ENCODE measurements around the gene SDHD.

Gene SDHD

DNA sequence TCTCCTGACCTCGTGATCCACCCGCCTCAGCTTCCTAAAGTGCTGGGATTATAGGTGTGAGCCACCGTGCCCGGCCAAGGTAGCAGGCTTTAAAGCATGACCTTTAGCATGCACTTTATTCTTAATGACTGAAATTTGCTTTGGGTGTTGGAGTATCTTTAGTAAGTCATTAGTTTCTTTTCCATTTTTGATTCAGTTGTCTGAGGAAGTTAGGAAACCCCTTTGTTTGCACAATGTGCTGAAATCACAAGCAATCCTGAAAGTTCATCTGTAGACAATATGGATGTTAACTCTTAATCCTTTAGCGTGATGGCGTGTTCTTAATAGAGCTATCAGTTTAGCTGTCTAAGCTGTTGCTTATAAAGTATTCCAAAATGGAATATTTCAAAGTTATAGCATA, 16.8 kb downstream of the SDHD start:
- DNase-seq (ENCODE audit: low read depth, low spot score): no peak

DNA sequence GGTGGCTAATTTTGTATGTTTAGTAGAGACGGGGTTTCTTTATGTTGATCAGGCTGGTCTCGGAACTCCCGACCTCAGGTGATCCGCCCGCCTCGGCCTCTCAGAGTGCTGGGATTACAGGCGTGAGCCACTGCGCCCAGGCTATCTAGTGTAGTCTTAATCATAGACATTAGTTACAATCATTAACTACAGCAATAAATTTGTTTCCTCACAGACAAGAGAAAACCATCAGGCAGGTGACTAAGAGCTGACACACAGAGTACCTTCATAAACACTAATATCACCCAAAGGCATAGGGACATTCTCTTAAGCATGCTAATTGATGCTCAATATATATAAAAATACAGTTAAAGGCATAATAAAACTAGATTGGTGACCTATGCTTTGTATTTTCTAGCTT, 19.4 kb downstream of the SDHD start:
- DNase-seq (ENCODE audit: low read depth, low spot score): no peak

DNA sequence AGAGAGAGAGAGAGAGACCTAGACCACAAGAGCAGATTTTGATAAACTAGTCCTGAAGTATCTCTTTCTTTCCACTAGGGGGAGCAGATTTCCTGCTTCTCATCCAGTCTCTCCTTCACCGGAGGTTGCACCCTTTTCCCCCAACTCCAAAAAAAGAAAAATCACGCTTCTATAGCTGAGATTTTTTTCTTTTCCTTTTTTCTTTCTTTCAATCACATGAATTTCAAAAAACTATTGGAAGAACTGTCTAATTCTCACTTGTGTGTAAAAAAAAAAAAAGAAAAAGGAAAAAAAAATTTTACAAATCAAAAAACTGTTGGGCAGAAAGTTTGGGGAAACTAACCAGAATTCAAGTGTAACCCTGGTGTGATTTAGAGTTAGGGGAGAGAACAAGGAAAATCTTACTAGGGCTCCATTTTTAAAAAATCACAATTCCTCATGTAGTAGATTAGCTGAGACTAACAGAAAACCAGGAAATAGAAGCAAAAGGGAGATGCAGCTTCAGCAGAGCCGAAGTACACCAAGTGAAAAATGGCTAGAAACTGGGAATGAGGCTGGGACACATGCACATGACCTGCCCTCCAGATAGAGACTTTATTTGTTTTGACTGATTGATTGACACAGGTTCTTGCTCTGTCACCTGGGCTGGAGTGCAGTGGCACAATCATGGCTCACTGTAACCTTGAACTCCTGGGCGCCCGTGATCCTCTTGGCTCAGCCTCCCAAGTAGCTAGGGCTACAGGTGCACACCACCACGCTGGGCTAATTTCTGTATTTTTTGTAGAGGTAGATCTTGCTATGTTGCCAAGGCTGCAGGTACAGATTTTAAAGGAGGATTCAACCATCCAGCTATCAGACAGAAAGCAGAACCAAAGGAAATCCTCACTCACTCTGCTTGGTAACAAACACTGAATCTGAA, 27.1 kb downstream of the SDHD start:
- DNase-seq (ENCODE audit: low read depth, low spot score): no peak

DNA sequence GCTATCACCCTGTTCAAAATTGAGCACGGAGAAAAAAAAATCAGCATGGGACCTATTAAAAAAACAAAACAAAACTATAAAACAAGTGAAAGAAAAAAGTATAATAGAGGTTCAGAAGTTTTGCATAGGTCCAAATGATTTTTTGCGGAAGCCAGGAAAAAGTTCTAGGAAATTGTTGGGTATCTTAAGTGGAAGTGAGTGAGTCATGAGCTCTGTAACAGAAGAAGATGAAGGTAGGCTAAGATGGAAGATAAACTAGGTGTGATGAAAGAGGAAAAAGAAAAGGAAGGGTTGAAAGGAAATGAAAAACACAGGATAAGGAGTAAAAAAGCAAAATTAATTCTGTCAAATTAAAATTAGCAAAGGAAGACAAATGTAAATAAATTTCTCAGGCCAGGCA, 27.8 kb downstream of the SDHD start:
- no peak for DNase-seq (ENCODE audit: low read depth, low spot score)

DNA sequence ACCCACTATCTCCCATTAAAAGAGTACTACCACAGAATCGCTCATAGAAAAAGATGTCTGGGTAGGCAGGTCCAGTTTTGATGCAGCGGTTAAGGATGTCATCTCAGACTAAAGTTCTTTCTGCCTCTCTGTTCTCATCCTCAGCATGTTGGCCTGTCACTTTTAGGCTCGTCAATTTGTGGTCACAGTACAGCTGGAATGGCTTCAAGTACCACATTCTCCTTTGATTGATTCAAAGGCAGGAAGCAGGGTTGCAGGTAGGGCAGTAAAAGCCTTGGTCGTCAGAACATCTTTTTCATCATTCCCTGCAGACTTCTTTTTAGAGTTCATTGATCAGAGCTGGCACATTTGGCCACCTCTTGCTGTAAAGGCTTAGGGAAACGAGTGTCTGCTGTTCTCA, 28.7 kb downstream of the SDHD start:
- DNase-seq (ENCODE audit: low read depth, low spot score): no peak

DNA sequence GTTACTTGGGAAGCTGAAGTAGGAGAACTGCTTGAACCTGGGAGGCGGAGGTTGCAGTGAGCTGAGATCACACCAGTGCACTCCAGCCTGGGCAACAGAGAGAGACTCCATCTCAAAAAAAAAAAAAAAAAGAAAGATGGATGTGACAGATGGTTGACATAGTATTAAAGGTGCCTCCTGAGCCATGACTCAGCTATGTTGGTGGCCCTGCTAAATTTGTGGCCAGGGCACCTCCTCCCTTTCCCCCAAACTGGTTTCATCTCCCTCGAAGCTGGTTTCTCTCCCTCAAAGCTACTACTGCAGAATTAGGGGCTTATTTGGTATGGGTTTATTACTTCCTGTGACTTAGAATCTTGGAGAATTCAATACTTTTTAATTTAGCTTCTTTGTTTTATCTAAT, 31.5 kb downstream of the SDHD start:
- DNase-seq (ENCODE audit: low read depth, low spot score): no peak

DNA sequence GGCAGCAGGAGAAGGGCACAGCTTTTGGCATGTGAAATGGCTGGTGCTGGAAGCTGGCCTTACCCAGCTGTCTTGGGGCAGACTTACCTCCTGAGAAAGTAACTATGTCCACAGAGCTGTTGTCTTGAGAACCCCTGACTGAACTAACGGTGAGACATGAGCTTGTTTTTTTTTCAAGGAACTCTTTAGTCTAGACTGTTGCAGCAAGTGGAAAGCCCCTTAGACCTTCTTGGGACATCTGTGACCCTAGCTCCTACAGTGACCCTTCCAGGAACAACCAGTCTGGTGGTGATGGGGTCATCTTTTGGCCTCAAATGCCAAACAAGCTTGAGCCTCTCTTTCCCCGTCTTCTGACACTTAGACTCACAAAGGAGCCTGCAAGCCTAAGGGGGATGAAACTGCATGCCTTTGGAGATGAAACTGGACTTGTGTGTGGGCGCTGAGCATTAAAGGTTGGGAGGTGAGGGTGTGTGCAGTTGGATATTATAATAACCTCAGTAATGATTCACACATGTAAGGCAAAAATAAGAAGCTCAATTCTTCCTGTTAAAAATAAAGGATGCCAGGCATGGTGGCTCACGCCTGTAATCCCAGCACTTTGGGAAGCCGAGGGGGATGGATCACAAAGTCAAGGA, 35.4 kb downstream of the SDHD start:
- DNase-seq (ENCODE audit: low read depth, low spot score): no peak

DNA sequence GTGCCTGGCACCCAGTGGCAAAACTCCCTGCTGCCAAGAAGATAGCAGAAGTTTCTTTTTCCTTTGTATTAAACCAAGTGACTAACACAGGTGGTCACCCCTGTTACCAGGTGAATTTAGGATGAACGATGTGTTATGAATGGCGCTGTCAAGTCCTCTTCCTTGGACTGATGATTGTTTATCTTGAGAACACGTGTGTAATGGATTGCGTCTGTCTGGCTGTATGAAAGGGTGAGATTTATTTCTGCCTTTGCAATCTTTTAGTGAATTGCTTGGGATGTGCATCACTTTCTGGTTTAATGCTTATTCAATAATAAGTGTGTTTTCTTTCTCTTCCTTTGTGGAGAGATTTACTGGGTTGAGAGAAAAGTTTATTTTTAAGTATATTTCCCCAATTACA, 36.5 kb downstream of the SDHD start:
- DNase-seq (ENCODE audit: low read depth, low spot score): no peak

DNA sequence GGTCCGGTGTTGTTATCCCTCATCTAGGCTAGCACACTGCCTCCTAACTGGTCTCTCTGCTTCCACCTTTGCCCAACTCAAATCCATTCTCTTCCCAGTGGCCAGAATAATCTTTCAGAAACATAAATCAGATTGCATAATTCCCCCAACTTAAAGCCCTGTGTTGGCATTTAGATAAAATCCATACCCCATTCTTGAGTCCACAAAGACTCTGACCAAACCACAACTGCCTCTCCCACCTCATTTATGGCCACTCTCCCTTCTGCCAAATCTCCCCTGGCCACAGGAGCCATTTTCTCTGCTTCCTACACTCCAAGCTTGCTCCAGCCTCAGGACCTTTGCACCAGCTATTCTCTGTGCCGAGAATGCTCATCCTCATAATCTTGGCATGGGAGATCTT, 40.4 kb downstream of the SDHD start:
- DNase-seq (ENCODE audit: low read depth, low spot score): no peak

DNA sequence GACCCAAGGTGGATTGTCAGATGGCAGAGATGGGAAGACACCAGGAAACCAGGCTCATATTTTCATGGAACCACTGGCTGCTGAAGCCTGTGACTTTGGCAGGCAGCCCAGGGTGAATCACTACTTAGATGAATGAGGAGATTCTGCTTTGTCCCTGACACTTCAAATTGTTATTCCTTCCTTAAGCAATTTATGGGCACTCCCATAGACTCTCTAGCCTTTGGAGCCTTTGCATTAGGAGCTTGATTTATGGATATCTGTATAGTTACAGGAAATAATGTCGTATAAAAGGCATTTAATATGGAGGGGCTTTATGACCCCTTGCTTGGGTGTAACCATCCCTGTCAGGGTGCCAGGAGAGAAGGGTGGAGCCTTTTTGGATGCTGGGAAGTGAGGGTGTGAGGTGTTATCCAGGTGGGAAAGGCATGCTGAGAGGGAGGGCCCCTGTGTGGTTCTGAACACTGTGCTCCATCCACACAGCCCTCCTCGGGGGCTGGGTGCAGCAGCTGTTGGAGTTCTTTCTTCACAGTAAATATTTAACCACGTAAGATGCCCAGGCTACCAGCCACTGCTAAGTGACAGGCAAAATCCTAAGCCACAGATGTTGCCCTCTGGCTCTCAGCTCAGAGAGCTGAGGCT, 41.9 kb downstream of the SDHD start:
- no peak for DNase-seq (ENCODE audit: low read depth, low spot score)

DNA sequence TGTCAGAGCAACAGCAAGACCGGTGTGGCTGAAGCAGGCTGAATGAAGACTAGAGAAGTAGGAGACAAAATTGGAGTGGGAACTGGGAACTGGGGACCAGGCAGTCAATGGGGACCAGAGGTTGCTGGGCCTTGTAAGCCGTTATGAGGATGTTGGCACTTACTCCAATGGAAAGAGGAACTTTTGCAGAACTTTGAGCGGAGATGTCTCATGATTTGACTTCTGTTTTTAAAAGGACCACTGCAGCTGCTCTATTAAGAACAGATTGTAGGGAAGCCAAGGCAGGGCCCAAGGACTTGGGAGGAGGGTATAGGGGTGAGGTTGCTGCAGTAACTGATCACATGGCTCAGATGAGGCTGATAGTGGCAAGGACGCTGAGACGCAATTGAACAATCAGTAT, 43.0 kb downstream of the SDHD start:
- DNase-seq (ENCODE audit: low read depth, low spot score): no peak

DNA sequence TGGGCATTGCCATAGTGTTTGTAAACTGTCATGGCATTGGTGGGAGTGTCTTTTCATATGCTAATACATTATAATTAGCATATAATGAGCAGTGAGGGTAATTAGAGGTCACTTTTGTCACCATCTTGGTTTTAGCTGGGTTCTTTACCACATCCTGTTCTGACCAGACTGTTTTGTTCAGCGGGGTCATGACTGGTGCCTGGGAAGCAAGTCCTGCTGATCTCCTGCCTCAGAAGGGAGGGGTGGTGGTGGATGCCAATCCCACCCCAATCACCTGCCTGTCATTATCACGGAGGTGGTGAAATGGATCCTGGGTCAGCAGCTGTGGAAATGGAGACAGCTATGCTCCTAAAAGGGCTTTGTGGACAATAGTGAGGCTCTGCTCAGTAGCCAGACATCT, 46.1 kb downstream of the SDHD start:
- no peak for DNase-seq (ENCODE audit: low read depth, low spot score)

DNA sequence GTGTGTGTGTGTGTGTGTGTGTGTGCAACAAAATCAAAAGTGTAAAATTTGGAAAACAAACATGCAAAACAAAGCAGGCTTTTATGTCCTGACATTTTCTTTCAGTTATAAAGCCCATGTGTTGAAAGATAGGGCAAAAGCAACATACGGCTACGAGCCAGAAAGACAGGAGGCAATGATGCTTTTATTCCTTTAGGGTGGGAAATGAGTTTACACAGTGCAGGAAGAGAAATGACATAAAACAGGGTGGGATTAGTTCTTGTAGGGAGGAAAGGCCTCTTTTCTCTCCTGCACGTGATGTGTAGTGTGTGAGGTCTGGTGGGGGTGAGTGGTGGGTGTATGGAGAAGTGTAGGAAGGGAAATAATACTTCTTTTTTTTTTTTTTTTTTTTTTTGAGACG, 47.8 kb downstream of the SDHD start:
- DNase-seq (ENCODE audit: low read depth, low spot score): no peak

DNA sequence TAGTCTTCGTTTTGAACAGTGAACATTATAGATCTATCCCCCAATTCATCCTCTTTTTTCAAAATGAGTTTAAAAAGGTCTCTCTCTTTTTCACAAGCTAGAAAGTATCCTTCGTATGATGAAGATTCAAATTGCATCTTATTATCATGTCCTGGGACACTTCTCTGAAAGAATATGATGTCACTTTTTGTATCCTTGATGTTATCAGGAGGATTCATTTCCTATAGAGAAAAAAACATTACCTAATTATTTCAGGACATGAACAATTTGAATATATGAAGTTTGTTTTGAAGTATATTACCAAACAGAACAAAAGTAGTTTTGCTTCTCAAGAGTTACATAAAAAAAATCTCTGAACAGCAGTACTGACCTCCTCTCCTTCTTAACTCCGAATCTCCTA, 56.9 kb downstream of the SDHD start:
- no peak for DNase-seq (ENCODE audit: low read depth, low spot score)

All from activated CD4-positive, CD25-positive, alpha-beta regulatory T cell treated with anti-CD3 and anti-CD28 coated beads, Interleukin-2, amount 50 U/mL, for 16 hours (primary cell).